Prostate gland (tissue), 2 donors: ENCODE measurements around the gene CDH1. TPM values are rescaled to one million over a fixed set of nuclear protein-coding genes. Genes with fewer than 3 reads are reported as not detected.

Source experiments
- DNase-seq: peaks from one replicate; pipeline ENCODE4 v3.0.0-alpha.2; 2019; ENCODE audit warnings: low spot score
- H3K27ac ChIP-seq, 2 donors: fragments of 200-600 bp; sonication (generic); 2 replicates each; pipeline ENCODE4 v1.5.1; 2017 to 2019
- H3K27me3 ChIP-seq: fragments of 200-600 bp; sonication (generic); replicated peaks from 2 replicates; pipeline ENCODE4 v1.5.1; 2019; ENCODE audit not compliant: insufficient read depth
- H3K36me3 ChIP-seq, 2 donors: fragments of 200-600 bp; sonication (generic); 1 replicate in 1 of 2; 2 replicates in 1 of 2; pipeline versions ENCODE4 v1.5.1 to v1.8.1; 2017 to 2019
- H3K4me1 ChIP-seq: fragments of 200-600 bp; sonication (generic); replicated peaks from 2 replicates; pipeline ENCODE4 v1.5.1; 2019
- H3K4me3 ChIP-seq, 2 donors: fragments of 200-600 bp; sonication (generic); 2 replicates each; pipeline ENCODE4 v1.5.1; 2017 to 2019
- H3K9me3 ChIP-seq: fragments of 200-600 bp; sonication (generic); 2 replicates; pipeline ENCODE4 v1.5.1; 2017
- POLR2A ChIP-seq: fragments of 450-650 bp; IDR thresholded peaks from one replicate; pipeline ENCODE4 v1.6.1; 2016; ENCODE audit warnings: antibody characterized with exemption, mild to moderate bottlenecking
- POLR2AphosphoS5 ChIP-seq: sonication (generic); formaldehyde crosslinking; IDR thresholded peaks from one replicate; pipeline ENCODE4 v1.6.1; 2017; ENCODE audit warnings: antibody characterized with exemption
- WGBS: methylation state at CpG from one replicate; pipeline ENCODE4 v1.1.5; 2018; 5-methylcytosine and 5-hydroxymethylcytosine counted together
- intact Hi-C: fragments of 100-400 bp; cut with DNase I; formaldehyde crosslinking; loops from one replicate; pipeline ENCODE4 v1.14.2; 2022
- total RNA-seq, 2 donors: library from RNA; depleted of rRNA; stranded (reverse); fragments of >200 nt; gene quantifications; one replicate each; pipeline ENCODE4 v1.1.0, GENCODE V29; 2016
- TF ChIP-seq, protein P1 (sequence below), 4 experiments: fragments of 200-600 bp in 2 of 4; fragments of 450-650 bp in 2 of 4; sonication (generic) in 2 of 4; IDR thresholded peaks; 1 replicate in 3 of 4; 2 replicates in 1 of 4; pipeline ENCODE4 v1.5.1; 2016 to 2019; ENCODE audit warnings: antibody characterized with exemption in 4 of 4, mild to moderate bottlenecking in 2 of 4, moderate library complexity in 2 of 4

CDH1 gene
- total RNA-seq, 2 donors from 2014 or later: 75.7 to 300 TPM

DNA sequence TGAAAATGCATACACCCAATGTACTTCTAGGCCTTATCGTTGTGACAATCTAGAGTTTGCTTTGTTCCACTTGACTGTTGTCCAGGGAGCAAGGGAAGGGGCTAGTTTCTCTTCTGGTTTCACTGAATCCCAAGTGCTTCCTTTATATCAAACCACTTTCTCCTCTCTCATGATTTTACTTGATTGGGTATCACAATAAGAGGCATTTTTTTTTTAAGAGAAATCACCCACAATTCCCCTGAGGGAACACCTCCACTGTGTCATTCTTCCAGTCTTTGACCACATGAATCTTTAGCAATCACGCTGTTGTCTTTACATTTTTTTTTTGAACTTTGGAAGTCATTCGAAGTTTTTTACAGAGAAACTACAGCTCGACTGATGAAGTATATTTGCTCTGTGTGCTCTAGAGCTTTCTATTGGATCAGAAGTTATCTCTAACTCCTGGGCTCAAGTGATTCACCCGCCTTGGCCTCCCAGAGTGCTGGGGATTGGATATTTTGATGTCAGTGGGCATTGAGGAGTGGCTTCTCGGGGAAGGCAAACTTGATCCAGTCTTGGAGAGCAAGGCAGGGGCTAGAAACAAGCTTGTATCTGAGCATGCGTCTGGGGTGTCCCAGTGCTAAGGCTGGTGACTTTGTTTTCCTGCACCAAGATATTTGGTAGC, 3.0 kb downstream of the CDH1 start:
- intact Hi-C loops: loop anchor here (2.0 kb wide), 1 partner anchor 61 kb away; no protein-coding TSS in a partner anchor
- Histone ChIP-seq H3K9me3 (no peaks in the 10 kb centered on the region), H3K27ac (peak overlapping the region; percentile 91 to 93), H3K4me1 (peaks cover 21% of the 10 kb centered on the region), H3K4me3 (no peak overlapping the region), H3K36me3 (no peaks in the 10 kb centered on the region), H3K27me3 (no peaks in the 10 kb centered on the region)
- TF ChIP-seq, protein P1, sequence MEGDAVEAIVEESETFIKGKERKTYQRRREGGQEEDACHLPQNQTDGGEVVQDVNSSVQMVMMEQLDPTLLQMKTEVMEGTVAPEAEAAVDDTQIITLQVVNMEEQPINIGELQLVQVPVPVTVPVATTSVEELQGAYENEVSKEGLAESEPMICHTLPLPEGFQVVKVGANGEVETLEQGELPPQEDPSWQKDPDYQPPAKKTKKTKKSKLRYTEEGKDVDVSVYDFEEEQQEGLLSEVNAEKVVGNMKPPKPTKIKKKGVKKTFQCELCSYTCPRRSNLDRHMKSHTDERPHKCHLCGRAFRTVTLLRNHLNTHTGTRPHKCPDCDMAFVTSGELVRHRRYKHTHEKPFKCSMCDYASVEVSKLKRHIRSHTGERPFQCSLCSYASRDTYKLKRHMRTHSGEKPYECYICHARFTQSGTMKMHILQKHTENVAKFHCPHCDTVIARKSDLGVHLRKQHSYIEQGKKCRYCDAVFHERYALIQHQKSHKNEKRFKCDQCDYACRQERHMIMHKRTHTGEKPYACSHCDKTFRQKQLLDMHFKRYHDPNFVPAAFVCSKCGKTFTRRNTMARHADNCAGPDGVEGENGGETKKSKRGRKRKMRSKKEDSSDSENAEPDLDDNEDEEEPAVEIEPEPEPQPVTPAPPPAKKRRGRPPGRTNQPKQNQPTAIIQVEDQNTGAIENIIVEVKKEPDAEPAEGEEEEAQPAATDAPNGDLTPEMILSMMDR (IDR thresholded peaks at IDR 0.05): no peak
- TF ChIP-seq POLR2AphosphoS5: peak; percentile 9
- no peak for TF ChIP-seq POLR2A
- 42% methylated on average over 7 of the region's 7 CpGs for WGBS
- DNase-seq: no peak

DNA sequence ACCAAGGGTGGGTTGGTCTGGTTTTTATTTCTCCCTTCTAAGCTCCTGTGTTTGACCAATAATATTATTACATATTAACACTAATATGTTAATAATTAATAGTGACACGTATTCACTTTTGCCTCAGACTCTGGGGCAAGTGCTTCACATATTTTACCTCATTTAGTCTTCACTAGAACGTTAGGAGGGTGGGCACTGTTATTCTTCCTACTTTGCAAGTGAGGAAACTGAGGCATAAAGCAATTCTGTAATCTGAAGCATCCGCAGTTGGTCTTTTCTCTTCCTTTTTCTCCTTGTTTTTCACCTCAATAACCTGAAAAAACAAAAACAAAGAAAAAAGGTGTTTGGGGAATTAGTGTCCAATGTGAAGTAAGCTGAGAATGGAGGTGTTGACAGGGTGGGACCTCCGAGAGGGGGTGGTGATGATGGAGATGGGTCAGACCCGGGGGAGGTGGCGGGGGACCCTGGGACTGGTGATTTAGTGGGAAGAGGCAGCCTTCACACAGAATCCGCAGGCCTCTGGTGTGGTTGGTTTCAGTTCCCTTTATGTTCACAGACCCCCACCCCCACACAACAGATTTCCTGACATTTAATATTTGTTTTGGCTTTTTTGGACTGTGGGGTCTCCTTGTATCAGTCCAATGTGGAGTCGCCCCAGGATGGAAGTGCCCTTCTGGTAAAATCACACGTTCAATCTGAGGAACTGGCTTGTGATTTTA, 3.7 kb downstream of the CDH1 start:
- Histone ChIP-seq H3K27ac (peak overlapping the region; percentile 91 to 93), H3K4me1 (peaks cover 23% of the 10 kb centered on the region), H3K4me3 (no peak overlapping the region)

DNA sequence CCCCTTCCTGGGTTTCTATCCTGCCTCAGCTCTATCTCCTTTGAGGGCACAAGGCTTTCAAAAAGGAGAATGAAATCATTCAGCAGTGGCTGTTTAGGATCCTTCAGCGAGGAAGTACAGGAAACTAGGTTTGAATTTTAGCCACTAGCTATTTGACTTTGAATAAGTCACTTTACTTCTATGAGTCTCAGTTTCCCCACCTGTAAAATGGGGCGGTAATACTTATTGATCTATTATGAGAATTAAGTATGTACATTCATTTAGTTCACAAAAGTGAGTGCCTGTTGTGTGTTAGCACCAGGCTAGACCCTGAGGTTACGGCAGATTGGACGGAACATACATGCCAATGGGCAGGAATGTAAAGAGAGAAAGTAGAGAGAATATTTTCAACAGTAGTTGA, 6.6 kb downstream of the CDH1 start:
- H3K27me3 ChIP-seq: no peaks in the 10 kb centered on the region
- DNase-seq: no peak
- no peaks in the 10 kb centered on the region for H3K36me3 ChIP-seq
- no peak overlapping the region for H3K4me3 ChIP-seq
- no peaks in the 10 kb centered on the region for H3K9me3 ChIP-seq
- WGBS: 89% methylated on average over 4 of the region's 4 CpGs
- peaks cover 24% of the 10 kb centered on the region for H3K4me1 ChIP-seq
- TF ChIP-seq POLR2A: no peak
- TF ChIP-seq POLR2AphosphoS5: no peak
- TF ChIP-seq, protein P1 (IDR thresholded peaks at IDR 0.05): no peak
- intact Hi-C loops: no loop called here
- H3K27ac ChIP-seq: peak overlapping the region; percentile 91 to 93

More for the DNA sequence above, 3.7 kb downstream of the CDH1 start:
- TF ChIP-seq, protein P1 (IDR thresholded peaks at IDR 0.05): no peak
- TF ChIP-seq POLR2AphosphoS5: no peak
- TF ChIP-seq POLR2A: no peak
- WGBS: 65% methylated on average over 9 of the region's 9 CpGs
- H3K9me3 ChIP-seq: no peaks in the 10 kb centered on the region
- H3K27me3 ChIP-seq: no peaks in the 10 kb centered on the region
- no peak for DNase-seq
- intact Hi-C loops: loop anchor here (2.0 kb wide), 1 partner anchor 60 kb away; no protein-coding TSS in a partner anchor
- H3K36me3 ChIP-seq: no peaks in the 10 kb centered on the region

DNA sequence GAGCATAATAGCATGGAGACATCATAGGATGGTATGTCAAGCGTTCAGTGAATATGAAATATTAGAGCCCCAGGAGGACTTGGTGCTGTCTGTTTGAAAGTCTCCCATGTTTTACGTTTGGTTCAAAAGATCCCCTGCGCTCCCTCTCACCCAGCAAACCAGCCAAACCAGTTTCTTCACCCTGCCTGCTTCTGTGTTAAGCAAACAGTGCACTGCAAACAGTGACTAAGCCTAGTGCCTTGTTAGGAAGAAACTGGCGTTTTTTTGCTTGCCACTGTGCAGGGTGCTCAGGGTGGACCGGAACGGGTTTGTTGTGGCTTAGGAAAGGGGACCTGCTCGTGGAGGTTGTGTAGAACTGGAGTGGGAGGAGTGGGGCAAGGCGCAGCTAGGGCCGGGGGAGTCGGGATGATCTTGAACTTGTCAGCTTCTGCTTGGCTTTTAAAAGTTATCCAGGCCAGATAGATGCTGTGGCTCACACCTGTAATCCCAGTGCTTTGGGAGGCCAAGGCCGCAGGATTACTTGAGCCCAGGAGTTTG, 7.7 kb downstream of the CDH1 start:
- intact Hi-C loops: no loop called here
- TF ChIP-seq POLR2AphosphoS5: peak; percentile 97
- TF ChIP-seq, protein P1 (IDR thresholded peaks at IDR 0.05): no peak
- TF ChIP-seq POLR2A: peak; percentile 37
- 39% methylated on average over 11 of the region's 11 CpGs for WGBS
- DNase-seq: peak; percentile 96
- Histone ChIP-seq H3K27ac (peak overlapping the region; percentile 91 to 93), H3K4me1 (peaks cover 27% of the 10 kb centered on the region), H3K4me3 (peak overlapping the region in 1 of 2 donors; percentile 15), H3K9me3 (no peaks in the 10 kb centered on the region), H3K27me3 (no peaks in the 10 kb centered on the region), H3K36me3 (no peaks in the 10 kb centered on the region)
